ENCODE data around the gene GALT.

The GALT gene

GRCh38 chr9:34654323-34655051 lies 8.0 kb downstream of the GALT start:
- no peak for DNase-seq (ENCODE audit: low spot score)
- ChIA-PET CTCF (interaction anchor here (0.6 to 0.9 kb wide), 3 partner anchors 8 to 873 kb away, joined by 4 to 5 read pairs (median 5); partner anchors contain the start of gene GALT), POLR2A (ENCODE audit: low non-redundant PET) (no interaction called here)
- TF ChIP-seq, protein P1, sequence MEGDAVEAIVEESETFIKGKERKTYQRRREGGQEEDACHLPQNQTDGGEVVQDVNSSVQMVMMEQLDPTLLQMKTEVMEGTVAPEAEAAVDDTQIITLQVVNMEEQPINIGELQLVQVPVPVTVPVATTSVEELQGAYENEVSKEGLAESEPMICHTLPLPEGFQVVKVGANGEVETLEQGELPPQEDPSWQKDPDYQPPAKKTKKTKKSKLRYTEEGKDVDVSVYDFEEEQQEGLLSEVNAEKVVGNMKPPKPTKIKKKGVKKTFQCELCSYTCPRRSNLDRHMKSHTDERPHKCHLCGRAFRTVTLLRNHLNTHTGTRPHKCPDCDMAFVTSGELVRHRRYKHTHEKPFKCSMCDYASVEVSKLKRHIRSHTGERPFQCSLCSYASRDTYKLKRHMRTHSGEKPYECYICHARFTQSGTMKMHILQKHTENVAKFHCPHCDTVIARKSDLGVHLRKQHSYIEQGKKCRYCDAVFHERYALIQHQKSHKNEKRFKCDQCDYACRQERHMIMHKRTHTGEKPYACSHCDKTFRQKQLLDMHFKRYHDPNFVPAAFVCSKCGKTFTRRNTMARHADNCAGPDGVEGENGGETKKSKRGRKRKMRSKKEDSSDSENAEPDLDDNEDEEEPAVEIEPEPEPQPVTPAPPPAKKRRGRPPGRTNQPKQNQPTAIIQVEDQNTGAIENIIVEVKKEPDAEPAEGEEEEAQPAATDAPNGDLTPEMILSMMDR (conservative IDR thresholded peaks at IDR 0.05; ENCODE audit: low read depth), result no peak
- peak overlapping the region; percentile 87 for H3K27ac ChIP-seq

DNA sequence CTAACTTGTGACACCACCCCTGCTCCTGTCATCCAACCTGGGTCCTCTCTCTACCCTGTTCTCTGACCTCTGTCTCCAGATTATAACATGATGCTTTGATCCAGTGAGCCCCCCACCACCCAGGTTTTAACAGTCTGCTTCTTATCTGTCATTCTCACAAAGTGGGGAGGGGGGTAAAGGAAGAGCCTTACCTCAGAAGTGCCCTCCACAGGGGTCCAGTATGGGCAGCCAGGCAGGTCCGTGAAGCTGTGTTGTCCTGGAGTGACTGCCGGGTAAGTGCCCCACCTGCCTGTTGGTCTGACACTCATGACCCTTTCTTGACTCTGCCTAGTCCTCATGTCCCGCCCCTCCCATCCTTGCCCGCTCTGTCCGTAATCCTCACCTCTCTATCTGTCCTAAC lies 8.9 kb downstream of the GALT start:
- DNase-seq (ENCODE audit: low spot score), result no peak
- ChIA-PET POLR2A (ENCODE audit: low non-redundant PET) (no interaction called here), CTCF (interaction anchor here (0.6 to 0.9 kb wide), 2 partner anchors 108 to 244 kb away, joined by 5 to 10 read pairs; no protein-coding TSS in a partner anchor)
- TF ChIP-seq, protein P1 (conservative IDR thresholded peaks at IDR 0.05; ENCODE audit: low read depth), result no peak
- peak overlapping the region; percentile 87; the same call in 1 of the 2 replicates for H3K27ac ChIP-seq

GRCh38 chr9:34656992-34657391 lies 10.5 kb downstream of the GALT start:
- H3K27ac ChIP-seq, result no peak overlapping the region
- CTCF ChIA-PET, result interaction anchor here (1.4 kb wide), 1 partner anchor 22 kb away, joined by 3 read pairs; no protein-coding TSS in a partner anchor
- TF ChIP-seq, protein P1 (conservative IDR thresholded peaks at IDR 0.05; ENCODE audit: low read depth), result no peak
- no peak for DNase-seq (ENCODE audit: low spot score)
- POLR2A ChIA-PET (ENCODE audit: low non-redundant PET), result no interaction called here

- CTCF ChIA-PET, result no interaction called here
Observed at GRCh38 chr9:34658461-34658860, 12.0 kb downstream of the GALT start.

DNA sequence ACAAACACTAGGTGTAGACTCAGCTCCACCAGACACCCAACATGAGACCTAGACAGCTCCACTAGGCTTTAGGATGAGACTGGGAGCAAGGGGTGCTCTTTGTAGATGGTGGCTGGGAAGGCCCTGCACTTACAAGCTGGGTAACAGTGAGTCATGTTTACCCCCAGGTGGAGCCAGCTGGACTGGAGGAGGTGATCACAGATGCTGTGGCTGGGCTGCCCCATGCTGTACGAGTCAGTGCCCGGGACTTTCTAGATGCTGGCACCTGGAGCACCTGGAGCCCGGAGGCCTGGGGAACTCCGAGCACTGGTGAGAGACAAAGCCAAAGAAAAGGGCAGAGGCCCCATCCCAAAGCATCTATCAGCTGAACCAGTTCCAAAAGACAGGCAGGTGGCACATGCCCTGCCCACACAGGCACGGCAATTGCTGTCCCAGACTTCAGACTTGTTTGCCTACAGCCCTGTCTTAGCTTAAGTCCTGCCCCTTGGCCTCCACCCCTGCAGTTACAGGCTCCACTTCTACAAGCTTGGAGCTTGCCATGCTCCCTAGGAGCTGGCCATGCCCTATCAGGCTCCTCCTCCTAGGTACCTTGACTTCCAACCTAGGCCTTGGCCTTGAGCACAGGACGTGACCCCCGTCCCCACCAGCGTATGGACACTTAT lies 13.2 kb downstream of the GALT start:
- ChIA-PET POLR2A (ENCODE audit: low non-redundant PET) (no interaction called here), CTCF (interaction anchor here (0.6 to 2.9 kb wide), 3 partner anchors 24 to 123 kb away, joined by 3 to 10 read pairs (median 4); no protein-coding TSS in a partner anchor)
- DNase-seq (ENCODE audit: low spot score), result peak; percentile 48
- TF ChIP-seq, protein P1 (conservative IDR thresholded peaks at IDR 0.05; ENCODE audit: low read depth), result no peak
- 0 out of 2 replicates have a peak overlapping the region, but pooled peaks have one; percentile 2 for H3K27ac ChIP-seq

More at GRCh38 chr9:34658461-34658860, 12.0 kb downstream of the GALT start:
- POLR2A ChIA-PET (ENCODE audit: low non-redundant PET), result no interaction called here
- TF ChIP-seq, protein P1 (conservative IDR thresholded peaks at IDR 0.05; ENCODE audit: low read depth), result no peak
- DNase-seq (ENCODE audit: low spot score), result no peak
- no peak overlapping the region for H3K27ac ChIP-seq

- peak; percentile 41 for DNase-seq (ENCODE audit: low spot score)
- POLR2A ChIA-PET (ENCODE audit: low non-redundant PET), result no interaction called here
- H3K27ac ChIP-seq, result peak within 1 kb of the TSS; percentile 93
- CTCF ChIA-PET, result interaction anchor here (0.7 to 2.9 kb wide), 5 partner anchors 10 to 40 kb away, joined by 3 to 10 read pairs (median 5); partner anchors contain the start of gene GALT
- TF ChIP-seq, protein P1 (conservative IDR thresholded peaks at IDR 0.05; ENCODE audit: low read depth), result no peak
Observed at GRCh38 chr9:34662526-34663302, 16.2 kb downstream of the GALT start, which contains the start of gene CCL27. TSS of gene CCL27 (minus strand) at chr9:34662657. CDS start at chr9:34662633, 24 bp downstream.

Data from RWPE1 (cell line).